K562 (cell line): Measurements from ENCODE around the gene TACR1.

Experiments
- NFATC3 ChIP-seq: fragments of 450-650 bp; IDR thresholded peaks from 2 replicates; pipeline ENCODE4 v1.6.1; 2017; ENCODE audit warnings: mild to moderate bottlenecking
- TFAP4 ChIP-seq: sonication (generic); formaldehyde crosslinking; IDR thresholded peaks from 2 replicates; pipeline ENCODE4 v1.8.0; 2022; ENCODE audit warnings: missing genetic modification reagents, mild to moderate bottlenecking, moderate library complexity, borderline replicate concordance
- ZNF121 ChIP-seq: sonication (generic); formaldehyde crosslinking; conservative IDR thresholded peaks from 2 replicates; pipeline ENCODE4 v1.8.0; 2022; ENCODE audit warnings: missing genetic modification reagents

GRCh38 chr2:75100801-75101151 is 98.5 kb downstream of the TACR1 start:
- TF ChIP-seq ZNF121 (CRISPR knock-in tag) (no peak), TFAP4 (no peak), NFATC3 (no peak)
